Astrocyte of the hippocampus (primary cell): ENCODE data around the gene PTPRN2.
A peak's percentile ranks its signal among the peaks of the same experiment; 100 is the strongest.

Experiments
- DNase-seq: peaks from one replicate; pipeline ENCODE4 v3.0.0; 2011; ENCODE audit warnings: low read depth, low spot score

PTPRN2 gene

DNA sequence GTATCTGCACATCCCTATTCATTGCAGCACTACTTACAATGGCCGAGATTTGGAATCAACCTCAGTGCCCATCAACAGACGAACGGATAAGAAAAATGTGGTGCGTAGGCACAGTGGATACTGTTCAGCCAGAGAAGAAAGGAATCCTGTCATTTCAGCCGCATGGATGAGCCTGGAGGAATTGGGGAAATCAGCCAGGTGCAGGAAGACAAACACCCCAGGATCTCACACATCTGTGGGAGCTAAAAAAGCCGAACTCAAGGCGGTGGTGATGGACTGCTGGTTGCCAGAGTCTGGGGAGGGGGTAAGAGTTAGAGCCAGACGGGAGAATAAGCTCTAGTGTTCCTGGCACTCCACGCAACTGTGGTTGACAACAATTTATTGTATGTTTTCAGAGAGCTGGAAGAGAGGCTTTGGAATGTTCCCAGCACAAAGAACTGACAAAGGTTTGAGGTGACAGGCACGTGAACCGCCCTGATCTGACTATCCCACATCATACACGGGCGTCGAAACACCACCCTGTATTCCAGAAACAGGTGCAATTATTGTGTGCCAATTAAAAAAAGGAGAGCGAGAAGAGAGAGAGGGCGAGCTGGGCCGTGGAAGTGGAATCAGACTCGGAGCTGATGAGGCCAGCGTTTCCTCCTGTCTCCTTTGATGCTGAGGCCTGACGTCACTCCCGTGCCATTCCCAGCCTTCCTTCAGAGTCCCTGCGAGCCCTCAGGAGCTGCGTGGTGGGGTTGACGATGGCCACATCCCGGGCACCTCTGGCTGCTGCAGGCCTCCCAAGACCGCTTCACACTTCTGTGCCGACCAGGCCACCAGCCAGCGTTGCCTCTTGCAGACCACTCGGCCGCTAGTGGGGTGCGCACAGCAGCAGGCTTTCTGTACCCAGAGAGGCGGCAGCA, 1061.4 kb downstream of the PTPRN2 start:
- DNase-seq, result peak; percentile 39

DNA sequence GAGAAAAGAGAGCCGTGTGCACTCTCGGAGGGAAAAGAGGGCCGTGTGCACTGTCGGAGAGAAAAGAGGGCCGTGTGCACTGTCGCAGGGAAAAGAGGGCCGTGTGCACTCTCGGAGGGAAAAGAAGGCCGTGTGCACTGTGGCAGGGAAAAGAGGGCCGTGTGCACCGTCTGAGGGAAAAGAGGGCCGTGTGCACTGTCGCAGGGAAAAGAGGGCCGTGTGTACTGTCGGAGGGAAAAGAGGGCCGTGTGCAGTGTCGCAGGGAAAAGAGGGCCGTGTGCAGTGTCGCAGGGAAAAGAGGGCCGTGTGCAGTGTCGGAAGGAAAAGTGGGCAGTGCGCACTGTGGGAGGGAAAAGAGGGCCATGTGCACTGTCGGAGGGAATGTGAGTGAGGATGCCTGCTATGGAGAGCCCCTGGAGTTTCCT, 1062.1 kb downstream of the PTPRN2 start:
- DNase-seq, result no peak

DNA sequence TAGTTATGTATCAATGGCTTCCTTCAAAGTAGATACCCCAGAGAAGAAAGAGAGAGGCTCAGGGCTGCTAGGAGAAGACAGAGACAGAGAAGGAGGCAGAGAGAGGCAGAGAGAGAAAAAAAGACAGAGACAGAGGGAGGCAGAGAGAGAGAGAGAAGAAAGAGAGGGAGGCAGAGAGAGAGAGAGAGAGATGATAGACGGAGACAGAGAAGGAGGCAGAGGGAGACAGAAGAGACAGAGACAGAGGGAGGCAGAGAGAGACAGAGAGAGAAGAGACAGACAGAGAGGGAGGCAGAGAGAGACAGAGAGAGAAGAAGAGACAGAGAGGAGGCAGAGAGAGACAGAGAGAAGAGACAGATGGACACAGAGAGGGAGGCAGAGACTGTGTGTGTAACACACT, 1062.9 kb downstream of the PTPRN2 start:
- no peak for DNase-seq

DNA sequence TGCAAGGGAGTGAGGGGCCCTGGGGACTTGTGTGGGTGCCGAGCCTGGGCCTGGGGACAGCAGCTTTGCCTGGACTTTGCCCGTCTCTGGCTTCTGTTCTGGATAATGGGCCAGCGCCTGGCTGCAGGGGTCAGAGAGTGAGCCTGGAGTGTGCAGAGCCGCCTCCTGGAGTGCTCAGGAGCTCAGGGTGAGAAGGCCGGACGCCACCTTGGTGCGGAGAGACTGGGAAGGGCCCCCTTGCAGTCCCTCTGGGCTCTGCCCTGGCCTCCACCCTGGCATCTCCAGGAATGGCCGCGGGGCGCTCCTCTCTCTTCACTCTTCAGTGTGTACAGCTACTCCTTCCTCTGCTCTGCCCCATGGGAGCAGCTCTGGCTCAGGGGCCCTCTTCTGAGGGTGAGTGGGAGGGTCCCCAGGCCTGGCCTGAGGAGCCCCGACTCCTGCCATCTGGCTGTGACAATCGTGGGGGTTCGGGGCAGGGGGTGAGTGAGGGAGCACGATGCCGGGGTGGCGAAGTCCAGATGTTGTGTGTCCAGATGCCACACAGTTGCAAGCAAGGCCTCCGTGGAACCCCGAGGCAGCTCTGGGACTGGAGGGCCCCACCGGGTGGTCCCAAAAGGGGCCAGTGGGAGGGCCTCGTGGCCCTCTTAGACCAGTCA, 1063.7 kb downstream of the PTPRN2 start:
- no peak for DNase-seq

DNA sequence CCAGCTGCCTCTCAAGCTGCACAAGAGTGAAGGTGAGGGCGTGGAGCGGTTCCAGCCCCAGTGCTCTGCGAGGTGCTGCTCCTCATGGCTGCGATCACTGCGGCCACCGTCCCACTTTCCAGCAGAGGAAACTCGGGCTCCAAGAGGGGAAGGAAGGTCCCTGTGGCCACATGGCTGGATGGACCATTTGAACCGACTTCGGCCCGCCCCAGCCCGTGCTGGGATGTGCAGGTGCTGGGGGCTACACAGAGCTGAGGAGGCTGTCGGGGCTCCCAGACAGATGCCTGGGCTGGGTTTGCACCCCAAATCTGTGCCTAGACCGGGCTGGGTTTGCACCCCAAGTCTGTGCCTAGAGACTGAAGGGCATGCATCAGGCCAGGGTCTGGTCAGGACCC, 1064.3 kb downstream of the PTPRN2 start:
- no peak for DNase-seq

DNA sequence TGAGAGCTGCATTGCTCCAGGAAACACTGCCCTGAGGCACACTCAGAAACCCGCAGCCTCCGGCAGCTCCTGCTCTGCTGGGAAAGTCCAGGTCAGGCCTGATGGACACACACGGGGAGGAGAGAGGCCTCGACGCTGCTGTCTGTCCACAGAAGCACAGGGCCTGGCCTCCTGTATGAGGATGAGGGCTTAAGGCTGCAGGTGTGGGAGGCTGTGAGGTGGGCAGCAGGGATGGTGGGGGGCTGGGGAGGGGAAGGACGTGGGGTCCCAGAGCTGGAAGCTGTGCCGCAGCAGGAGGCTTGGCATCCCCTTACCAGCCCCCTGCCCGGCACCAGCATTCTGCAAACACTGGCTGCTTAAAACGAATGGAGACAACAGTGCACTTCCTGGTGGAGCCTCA, 1064.7 kb downstream of the PTPRN2 start:
- DNase-seq, result no peak

DNA sequence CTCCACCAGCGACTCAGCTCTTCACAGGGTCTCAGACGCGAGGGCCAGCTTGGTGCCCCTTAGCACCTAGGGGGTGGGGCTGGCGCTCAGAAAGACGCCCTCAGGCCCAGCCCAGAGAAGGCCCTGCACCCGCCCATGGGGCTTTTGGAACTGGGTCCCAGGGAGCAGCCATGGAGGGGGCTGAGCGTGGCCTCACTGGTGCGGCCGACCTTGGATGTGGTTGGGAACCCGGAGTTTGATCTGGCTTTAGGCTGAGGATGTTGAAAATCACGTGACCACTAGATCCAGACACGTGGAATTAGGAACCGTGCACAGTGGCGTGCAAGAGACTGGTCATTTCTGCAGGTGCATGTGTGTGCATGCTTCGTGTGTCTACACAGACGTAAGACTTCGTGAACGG, 1065.4 kb downstream of the PTPRN2 start:
- DNase-seq, result no peak

DNA sequence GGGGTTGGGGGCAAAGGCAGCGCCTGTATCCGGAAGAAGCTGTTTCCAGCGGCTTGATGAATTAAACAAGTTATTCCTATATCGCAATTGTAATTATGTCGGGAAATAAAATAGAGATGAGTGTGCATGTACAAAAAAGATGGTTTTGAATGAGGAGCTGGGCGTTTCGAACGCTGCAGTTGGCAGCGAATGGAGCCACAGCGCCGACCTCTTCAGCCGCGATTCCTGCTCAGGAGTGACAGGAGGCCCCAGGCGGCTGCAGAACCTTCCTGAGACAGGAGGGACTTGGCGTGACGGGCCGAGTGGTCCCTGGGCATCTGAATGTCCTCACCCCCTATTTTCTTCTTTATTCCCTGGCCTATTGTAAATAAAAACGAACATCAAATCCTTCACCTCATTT, 1065.9 kb downstream of the PTPRN2 start:
- no peak for DNase-seq

DNA sequence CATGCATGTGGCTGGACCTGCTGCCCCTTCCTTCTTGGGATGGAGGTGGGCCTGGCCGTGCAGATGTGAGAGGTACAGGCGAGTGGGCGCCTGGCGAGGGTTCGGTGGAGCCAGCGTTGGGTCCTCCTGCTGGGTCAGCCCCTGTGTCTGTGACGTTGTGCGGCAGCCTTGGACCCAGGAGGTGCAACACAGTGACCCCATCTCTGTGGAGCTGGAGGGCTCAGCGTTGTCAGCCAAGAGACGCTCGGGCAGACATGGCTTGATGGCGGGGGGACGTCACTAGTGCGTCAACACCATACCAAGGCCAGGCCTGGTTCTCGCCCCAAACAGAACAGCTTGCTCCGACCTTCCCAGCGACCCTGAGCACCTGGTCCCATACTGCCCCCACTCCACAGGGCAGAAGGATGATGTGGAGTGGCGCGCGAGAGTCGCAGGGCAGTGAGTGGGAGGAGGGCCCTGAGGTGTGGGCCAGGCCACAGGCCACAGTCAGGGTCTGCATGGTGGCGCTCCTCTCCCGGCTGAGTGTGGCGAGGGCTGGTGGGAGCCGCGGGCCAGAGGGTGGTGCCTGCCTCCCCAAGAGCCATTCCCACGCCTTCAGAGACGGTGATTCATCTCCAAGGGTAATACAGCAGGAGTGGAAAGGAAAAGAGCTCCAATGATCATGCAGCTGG, 1066.4 kb downstream of the PTPRN2 start:
- DNase-seq, result no peak

DNA sequence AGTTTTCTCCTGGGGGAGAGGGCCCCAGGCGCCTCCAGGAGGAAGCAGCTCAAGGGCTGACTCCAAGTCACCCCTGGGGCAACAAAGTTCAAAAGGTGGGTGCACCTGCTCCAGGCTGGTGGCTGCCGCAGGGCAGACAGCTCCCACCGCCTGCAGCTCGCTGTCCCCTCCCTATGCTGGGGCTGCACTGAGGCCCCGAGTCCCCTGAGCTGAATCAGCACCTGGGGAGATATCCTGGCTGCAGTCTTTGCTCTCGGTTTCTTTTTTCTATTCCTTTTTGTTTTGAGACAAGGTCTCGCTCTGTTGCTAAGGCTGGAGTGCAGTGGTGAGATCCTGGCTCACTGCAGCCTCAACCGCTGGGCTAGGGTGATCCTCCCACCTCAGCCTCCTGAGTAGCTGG, 1067.4 kb downstream of the PTPRN2 start:
- DNase-seq, result no peak

DNA sequence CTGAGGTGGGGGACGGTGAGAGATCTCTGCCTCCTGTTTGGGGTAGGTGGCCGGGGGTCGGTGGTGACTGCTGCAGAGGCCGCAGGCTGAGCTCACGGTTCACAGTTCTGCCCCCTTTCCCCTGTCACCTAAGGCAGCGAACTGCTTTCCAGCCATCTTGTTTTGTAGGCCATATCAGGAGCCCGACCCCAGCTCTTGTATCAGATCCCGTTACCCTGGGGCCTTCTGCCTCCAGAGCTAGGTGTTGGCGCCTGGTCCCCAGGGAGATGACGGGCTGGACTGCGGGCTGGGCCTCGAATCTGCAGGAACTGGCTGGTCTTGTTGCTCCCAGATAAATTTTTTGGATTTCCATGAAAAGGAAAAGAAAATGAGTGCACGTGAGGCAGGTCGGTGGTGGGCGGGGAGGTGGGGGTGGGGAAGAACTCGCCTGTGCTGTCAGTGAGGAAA, 1067.8 kb downstream of the PTPRN2 start:
- no peak for DNase-seq

DNA sequence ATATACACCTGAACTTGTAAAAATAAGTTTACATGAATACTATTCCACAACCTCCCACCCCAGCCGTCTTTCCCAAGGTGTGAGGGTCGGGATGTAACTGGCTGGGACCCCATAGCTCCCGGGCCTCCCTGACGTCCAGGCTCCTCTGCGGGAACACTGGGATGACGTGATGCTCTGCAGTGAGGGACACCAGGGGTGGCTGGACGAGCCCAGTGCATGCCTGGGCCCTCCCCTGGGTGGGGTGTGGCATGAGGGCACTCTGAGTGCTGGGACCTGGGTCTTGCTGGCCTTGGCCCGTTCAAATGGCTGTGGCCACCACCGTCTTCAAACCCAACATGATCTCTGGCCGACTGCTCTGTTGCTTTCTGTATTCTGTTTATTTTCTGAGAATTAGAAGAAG, 1068.4 kb downstream of the PTPRN2 start:
- no peak for DNase-seq

DNA sequence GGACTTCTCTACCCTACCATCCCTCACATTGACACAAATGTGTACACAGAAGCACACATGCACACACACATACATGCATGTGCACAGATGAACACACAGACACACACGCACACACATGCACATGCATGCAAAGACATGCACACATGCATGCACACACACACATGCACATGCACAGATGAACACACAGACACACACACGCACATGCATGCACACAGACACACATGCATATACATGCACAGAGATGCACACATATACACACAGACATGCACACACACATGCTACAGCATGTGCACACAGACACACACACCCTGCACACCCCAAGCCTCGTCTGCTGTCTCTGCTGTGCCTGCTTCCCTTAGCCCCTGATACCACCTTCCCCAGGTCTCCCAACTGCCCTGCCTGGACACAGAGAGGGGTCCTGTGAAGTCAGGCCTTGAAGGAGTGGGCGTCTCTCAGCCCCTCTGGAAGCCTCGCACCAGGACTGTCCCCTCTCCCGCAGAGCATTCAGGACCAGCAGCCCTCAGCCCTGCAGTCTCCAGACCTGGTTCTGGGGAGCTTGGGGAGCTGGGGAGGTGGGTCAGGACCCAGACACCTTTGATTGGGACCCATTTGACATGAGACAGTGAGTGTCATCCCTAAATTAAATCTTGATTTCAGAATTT, 1069.0 kb downstream of the PTPRN2 start:
- no peak for DNase-seq

DNA sequence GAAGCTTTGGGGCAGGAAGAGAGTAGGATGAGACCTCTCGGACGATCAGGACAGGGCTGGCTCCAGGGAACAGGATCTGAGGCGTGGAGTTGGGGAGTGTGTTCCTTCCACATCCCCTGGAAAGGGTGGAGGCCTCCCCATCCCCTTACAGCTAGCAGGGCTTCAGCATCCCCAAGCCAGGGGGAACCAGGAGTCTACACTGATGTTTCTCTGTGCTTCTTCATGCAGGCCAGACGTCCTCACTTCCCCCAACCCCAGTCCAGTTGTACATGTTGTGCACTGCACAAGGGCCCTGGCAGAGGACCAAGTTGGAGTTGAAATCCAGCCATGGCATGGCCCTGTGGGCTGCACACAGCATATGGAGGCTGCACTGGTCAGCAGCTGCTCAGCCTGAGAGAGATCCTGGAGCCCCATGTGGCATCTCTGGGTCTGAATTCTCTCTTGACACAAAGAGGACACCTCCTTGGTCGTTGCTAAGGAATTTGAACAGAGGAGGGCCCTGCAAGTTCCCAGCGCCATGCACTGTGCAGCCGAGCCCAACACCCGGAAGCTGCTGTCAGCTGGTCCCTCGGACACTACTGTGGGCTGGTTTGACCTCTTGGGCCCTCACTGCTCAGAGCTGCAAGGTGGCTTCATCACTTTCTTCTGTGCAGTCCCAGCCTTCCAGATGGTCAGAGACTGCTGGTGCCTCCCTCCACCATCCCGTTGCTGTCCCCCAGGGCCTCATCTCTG, 1069.7 kb downstream of the PTPRN2 start:
- DNase-seq, result no peak

DNA sequence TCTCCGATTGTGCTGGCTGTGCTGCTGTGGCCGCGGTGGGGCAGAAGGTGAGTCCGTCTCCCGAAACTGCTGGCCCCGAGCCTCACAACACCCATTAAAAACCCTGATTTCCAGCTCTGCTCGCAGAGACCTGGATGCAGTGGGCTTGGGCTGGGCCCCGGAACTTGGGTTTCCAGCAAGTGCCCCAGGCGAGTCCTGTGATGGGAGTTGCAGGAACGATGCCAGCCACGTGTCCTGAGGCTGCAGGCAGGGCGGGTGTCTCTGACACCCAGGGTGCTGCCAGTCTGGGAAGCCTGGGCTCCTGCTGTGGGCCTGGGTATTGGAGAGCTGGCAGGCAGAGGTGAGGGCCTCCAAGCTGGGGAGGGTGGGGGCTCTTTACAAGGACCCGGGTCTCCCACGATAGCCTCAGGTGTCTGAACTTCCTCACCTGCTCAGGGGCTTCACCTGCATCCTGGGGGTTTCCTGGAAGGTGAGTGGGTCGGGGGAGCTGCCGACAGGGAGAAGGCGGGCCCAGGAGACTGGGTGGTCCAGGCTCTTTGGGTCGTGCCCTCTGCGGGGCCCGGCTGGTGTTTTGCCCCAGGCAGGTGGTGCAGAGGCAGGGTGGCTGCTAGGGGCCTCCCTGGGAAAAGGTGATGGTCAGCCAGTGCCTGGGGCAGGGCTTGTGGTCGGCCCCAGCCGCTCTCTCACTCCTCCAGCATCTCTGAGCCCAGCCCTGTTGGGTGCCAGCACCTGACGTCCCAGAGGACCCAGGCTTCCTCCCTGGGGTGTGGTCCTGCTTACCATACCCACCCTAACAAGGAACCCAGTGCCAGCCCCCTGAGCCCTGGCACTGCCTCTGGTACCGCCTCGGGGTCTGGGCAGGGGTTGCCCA, 1070.5 kb downstream of the PTPRN2 start:
- DNase-seq, result no peak

DNA sequence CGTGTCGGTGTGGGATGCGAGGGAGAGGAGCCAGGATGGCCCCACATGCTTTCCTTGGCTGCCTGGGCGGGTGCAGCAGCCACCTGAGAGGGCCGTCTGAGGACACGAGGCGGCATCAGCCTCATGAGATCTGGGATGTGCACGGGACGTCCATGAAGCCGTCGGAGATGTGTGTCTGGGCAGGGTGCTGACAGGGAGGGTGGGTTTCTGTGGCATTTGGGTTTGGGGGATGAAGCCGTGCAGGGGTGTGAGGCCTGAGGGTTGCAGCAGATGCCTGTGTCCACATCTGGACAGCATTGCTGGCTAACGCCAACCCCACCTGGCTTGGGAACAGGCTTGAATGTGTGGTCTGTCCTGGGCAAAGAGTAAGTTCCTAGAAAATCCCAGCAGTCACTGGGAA, 1071.3 kb downstream of the PTPRN2 start:
- no peak for DNase-seq

DNA sequence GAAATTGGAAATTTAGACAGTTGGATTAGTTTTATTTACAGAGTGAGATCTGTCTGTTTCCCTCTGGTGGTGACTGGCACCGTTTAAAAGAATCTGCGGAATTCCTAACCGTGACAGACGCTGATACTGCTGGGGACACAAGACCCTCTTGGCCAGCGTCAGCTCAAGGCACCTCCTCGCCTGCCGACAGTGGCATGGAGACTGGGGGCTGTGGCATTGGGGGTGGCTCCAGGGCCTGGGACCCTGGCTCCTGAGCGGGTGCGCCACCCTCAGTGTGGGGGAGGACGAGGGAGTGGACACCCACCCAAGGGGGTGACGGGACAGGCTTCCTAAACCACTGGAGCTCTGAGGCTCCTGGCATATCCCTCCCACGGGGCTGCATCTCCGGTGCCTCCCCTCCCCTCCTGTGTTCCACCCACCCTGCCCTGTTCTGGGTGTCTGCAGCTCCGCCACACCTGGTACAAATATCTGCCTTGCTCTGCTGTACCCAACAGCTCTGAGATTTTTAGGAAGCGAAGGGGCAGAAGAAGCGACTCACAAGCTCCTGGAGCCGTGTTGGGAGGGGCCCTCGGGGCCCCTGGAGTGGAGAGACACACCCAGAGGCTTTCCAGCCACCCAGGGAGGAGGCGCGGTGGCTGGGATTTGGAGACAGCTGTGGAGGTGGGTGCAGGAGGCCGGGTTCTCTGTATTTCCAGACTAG, 1072.1 kb downstream of the PTPRN2 start:
- DNase-seq, result no peak

DNA sequence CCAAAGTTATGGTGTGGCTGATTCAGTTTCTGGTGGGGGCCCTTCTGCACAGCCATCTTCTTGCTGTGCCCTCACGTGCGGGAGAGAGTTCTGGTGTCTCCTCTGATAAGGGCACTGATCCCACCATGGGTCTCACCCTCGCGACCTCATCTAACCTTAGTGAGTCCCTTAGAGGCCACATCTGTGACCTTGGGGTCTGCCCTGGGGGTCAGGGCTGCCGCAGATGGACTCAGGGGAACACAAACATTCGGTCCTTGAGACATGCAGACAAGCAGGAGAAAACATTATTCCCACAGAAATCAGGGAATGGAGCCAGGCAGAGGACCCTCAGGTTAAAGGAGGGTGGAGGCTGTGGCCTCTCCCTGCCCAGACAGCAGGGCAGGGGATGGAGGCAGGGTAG, 1072.9 kb downstream of the PTPRN2 start:
- DNase-seq, result no peak

DNA sequence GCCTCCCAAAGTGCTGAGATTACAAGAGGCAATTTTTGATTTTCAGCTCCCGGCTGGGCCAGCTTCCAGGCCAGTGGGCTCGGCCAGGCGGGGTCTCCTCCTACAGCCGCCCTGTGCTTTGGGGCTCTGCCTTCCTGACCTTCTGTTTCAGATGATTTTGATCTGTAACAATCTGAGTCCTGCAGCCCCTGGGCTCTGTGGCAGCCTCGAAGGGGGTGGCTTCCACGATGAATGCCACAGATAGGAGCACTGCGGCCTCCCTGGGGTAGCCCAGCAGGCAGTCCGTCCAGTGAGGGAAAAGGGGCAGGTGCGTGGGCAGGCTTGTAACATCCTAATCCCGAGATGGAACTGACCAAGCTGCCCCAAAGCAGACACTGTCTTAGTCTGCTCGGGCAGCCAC, 1073.3 kb downstream of the PTPRN2 start:
- no peak for DNase-seq

DNA sequence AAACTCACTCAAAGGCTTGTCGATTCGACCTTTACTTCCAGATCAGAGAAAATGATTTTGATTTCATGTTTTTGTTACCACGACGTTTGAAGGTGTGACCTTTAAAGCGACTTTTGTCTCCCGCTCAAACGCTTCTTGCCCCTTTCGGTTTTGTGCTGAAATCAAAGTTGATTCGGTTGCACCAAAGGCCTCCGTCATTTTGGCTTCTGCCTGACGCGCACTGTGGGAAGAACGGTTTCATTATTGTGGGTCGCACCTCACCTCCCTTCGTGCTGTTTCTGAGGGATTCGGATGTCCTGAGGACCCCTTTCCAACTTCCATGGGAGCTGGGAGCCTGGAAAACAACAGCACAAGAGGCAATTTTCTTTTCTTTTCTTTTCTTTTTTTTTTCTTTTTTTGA, 1073.9 kb downstream of the PTPRN2 start:
- no peak for DNase-seq
